Right ventricle myocardium superior (tissue), 1 donor: ENCODE results near the gene SUPT4H1. TPM values are rescaled to one million over a fixed set of nuclear protein-coding genes. Genes with fewer than 3 reads are reported as not detected.

Experiments
- ATAC-seq: fragments of 200-7000 bp; cut with Tn5 transposase; one replicate; pipeline ENCODE4 v1.9.1; 2020; ENCODE audit warnings: mild to moderate bottlenecking; ENCODE audit not compliant: poor library complexity
- DNase-seq: peaks from one replicate; pipeline ENCODE4 v3.0.0-alpha.2; 2020
- intact Hi-C: fragments of 100-400 bp; cut with DNase I; formaldehyde crosslinking; loops from one replicate; pipeline ENCODE4 v1.11.2; 2022
- total RNA-seq: library from RNA; stranded (reverse); fragmentation: NEBNext Ultra II Directional; extraction: Animal tissue kit (Norgen Biotek cat#: 25700); gene quantifications from one replicate; pipeline ENCODE4 v1.2.1, GENCODE V29; 2021
- donor health status: DM: no; HTN: yes; CAD: no; lungs with severe emphysema.

SUPT4H1 gene
- total RNA-seq, 1 donor from 2014 or later = 59.2 TPM

DNA sequence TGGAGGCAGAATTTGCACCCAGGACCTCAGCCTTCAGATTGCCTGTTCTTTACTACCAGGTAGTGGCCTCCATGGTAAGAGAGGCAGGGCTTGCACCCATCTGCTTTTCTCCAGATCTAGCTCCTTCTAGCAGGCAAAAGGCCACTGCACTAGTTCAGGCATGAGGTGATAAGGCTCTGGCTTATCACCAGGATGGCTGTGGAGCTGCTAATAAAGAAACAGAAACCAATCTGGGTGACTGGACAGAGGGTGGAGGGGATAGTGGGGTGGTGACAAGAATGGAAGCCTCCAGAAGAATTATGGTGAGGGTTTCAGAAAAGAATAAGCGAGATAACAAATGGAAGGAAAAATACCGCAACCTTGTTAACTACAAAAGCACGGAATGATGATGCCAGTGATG is 15.5 kb upstream of the SUPT4H1 start:
- no peak for ATAC-seq
- intact Hi-C loops = no loop called here
- DNase-seq = no peak

DNA sequence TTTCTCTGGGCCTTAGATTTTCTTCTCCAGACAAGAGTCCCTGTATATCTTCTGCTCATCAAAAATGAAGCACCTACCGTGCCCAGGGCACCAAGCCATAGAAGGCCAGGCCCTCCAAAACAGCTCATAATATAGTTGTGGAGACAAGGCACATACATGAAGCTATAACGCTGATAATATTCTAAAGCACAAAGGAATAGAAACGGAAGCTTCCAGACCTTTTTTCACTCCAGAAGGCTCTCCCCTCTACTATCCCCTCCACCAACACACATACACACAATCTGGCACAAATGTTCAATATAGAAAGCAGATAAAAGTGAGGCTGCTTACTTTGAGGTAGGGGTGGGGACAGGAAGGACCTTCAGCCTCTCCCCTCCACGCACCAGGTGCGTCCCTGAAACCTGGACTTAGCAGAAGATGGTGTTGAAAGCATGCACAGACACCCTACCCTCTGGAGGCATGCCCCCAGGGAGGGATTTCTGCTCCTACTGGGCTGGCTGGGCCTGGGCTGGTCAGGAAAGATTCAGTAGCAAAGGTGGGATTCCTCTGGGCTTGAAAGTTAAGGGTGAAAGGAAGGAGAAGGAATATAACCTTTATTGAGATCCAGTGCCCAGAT is 14.1 kb upstream of the SUPT4H1 start:
- DNase-seq (no peak), ATAC-seq (no peak)
- intact Hi-C loops = no loop called here

DNA sequence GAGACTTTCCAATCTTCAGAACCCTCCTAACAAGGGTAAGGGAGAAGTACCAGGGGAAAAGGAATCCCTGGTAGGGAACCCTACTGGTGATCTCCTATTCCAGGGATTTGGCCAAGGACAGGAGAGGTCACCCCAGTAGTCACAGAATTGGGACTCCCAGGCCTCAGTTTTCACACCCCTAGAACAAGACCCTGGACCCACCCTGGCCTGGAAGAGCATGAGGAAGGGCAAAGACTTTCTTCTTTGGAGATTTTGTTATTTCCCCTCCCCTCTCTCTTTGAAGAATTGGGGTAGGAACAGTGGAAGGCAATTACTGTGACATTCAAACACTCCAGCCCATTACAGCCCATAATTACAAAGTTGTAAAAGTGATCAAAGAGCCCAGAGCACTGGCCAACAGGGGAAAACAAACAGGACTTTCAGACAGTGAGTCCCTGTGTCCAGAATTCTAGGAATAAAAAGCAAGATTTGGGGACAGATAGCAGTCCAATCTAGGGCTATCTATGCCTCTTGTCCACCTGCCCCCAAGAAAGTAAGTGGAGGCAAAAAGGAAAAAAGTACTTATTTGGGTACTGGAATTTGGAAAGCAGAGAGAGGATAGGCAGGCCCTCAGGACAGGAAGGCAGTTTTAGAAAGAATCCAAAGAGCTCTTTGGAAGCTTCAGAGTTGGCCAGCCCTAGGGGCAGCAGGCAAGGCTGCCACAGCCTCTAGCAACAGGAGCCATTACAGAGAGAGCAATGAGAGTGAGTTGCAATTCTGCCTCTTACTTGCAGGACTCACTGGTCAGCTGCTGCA is 13.4 kb upstream of the SUPT4H1 start:
- intact Hi-C loops = no loop called here
- DNase-seq = no peak
- no peak for ATAC-seq

DNA sequence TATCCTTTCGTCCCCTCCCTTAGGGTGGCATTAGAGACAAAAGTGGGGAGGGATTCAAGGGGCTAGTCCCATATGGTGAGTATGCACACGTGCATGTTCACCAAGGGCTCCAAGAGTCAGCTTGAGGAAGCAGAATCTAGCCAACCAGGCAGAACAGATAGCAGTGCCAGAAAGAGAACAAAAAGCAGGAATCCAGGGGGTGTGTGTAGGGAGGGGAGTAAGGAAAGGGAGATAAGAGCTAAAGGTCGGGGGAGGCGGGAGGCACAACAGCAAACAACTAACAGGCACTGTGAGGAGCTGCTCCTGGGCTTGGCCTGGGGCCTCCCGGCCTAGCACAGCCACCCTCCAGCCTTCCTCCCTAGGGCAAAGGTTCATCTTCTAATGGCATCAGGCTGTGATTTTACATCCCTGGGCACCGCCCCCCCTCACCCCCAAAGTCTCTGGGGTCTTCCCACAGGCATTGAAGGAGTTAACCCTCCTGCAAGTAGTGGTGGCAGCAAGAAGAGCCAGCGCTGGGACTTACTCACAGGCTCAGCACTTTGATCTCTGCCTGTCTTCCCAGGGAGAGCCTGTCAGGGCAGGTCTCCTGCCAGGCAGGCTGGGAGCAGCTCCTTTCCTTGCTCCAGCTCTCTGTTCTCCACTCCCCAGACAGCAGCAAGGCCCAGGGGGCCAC is 12.4 kb upstream of the SUPT4H1 start:
- ATAC-seq = no peak
- intact Hi-C loops = no loop called here
- DNase-seq = no peak

DNA sequence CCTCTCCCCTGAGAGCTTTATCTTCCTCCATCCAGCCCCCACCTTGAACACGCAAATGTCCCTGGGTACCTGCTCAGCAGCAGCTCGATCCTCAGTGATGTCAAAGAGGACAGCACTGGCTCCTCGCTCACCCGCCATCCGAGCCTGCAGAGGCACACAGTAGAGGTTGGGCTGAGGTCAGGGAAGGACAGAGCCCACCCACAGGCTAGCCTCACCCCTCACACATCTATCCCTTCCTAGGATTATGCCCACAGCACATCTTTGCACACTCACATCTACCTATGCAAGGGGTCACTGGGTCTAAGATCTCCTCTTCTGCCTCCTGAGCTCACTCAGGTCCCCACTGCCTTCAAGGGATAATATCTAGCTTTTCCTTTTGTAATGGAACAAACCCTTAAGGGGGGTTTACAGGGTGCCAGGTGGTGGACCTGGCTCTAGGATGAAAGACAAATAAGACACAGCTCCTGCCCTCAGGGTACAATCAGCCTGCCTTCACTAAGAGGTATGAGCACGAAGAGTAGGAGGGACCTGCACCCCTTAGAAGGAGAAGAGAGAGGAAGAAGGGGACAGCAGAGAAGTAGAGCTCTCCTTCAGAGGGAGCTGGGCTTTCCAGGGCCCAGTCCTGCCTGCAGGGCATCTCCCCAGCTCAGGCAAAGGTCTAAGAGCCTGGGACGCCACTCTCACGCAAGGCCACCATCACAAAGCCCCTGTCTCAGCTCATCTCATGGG is 11.6 kb upstream of the SUPT4H1 start:
- no peak for DNase-seq
- intact Hi-C loops = no loop called here
- ATAC-seq = no peak

DNA sequence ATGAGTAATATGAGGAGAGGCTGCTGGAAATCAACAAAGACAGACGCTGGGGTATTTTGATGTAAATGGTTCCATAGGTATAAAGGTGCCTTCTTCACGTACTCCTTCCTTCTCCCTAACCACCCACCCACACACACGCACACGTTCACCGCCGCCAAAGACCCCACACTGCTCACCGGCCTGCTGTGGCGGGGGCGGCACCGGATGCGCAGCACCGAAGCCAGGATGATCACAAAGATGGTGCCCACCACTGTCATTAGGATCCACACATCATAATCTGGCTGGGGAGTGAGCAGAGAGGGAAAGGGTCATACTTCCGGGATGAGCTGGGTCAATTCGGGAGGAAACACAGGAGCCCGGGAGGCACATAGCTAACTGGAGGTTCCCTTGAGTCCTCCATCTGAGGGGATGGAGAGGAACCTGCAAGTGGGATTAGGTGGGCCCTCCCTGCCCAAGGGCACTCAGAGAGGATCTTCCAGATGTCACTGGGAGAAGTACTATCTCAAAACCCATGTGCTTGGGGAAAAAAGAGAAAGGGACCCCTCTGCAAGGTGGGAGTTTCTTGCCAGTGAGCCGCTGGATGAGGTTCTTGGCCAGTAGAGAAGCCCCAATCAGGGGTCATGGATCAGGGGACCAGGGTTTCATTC is 10.5 kb upstream of the SUPT4H1 start:
- intact Hi-C loops = no loop called here
- no peak for DNase-seq
- ATAC-seq = no peak

DNA sequence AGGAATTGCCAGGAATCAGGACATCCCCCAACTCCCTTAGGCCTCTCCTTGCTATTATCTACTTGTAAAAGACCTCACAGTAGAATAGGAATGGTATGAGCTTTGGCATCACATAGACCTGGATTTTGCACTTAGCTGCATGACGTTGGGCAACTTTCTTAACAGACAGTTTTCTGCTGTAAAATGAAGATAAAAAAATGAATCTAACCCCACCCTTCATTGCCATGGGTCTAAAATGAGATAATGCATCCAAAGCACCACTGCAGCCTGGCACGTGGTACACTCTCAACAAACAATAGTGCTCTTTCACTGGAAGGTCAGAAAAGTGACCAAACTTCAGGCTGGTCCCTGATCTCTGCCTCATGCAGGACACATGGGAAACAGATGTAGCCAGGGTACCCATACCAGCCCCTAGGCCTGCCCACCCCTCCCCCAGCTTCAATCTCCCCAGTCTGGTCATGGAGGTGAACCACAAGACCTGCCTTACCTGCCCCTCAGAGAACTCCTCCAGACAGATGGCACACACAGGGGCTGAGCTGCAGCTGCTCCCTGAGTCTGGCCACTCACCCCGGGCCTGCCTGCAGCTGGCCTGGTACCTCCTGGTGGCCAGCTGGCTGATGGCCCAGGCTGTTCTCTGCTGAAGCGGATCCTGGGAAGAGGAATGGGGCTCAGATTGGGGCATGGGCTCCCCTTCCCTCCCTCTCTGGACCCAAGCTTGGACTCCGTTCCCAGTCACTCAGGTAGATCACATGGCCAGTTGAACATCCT is 8.5 kb upstream of the SUPT4H1 start:
- ATAC-seq = no peak
- intact Hi-C loops = no loop called here
- DNase-seq = no peak

DNA sequence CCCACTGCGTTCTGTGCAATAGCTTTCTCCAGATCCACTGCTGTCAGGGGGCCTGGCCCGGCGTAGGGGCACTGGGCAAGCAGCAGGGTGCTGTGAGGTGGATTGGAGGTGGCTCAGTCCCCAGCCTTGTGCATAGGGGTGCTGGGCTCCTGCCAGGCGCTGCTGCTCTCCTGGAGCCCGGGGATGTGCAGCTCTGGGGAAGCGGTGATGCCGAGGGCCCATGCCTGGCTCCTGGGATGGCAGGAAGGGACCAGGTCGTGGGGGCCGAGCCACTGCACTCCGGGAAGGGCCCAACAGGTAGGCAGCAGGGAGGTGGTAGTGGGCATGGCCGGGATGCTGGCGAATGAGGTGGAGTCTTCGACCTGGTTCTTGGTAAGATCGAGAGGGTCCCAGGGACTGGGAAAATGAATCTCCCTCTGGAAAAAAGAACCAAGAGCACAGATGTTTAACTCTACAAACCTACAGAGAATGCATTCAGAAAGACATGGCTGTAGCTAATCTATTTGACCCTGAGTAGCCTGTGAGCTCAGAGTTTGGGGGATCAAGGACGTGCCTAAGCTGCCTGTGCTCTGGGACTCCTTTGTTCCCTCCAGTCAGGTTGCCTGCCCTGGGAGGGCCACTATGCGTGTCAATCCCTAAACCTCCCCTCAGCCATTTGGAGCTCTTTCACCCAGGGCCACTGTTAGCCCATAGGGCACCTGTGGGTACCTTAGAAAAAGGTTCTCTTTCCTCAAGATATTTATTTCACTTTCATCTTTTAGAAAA is 6.6 kb upstream of the SUPT4H1 start:
- intact Hi-C loops = no loop called here
- ATAC-seq = no peak

DNA sequence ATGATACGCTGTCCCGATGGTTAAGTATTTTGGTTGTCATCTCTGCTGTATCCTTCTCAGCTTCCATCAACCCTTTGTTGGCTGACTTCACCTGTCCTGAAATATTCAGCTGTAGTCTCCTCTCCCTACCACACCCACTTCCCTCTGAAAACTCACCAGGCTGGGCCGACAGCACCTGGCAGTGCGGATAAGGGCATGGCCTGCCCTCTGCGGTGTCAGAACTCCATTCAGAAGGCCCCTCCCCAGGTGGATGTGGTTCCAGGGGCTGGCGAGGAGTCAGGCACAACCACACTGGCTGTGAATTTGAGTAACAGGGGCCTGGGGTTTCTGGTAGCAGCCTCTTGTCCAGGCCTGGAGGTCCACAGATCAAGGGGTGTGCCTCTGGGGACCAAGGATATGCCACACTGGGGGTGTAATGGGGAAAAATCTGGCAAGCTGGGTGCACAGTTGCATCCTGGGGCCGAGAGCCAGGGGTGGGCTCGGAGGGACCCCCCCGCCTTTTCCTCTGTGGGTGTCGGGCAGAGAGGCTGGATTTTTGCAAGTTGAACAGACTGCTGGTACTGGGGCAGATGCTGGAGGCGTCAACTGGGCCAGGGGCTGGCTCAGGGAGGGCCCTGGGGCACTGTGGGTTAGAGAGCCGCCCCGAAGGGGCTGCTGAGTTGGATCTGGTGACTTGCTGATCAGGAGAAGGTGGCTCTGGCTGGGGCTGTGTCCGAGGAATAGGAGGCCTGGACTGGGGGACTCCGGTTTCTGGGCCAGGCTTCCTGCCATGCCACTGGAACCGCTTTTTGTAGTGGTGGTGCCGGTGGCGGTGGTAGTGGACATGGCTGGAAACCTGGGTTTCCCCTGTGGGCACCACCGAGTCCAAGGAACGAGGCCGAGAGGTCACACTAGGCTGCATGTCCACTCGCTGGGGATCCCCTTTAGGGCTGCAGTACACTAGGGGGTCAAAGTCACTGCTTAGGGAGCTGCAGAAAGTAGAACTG is 5.6 kb upstream of the SUPT4H1 start:
- intact Hi-C loops = no loop called here
- DNase-seq (no peak), ATAC-seq (no peak)

More for the DNA sequence above, 6.6 kb upstream of the SUPT4H1 start:
- DNase-seq = no peak

DNA sequence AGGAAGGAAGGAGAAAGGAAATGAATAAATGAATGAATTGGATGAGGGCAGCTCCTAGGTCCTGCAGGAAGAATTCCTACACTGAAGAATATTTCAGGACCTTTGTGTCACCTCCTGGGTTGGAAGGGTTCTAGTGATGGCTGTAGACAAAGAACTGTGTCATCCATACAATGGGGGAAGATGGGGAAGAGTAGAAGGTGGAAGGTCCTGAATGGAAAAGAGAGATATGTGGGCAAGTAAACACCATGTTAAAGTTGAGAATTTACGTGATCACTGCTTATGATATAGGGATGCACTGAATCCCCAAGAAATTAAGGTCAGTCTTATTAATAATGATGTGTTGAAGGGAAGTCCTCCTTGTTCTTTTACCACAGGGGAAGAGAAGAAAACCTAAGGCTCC is 4.2 kb upstream of the SUPT4H1 start:
- no peak for DNase-seq
- no peak for ATAC-seq
- intact Hi-C loops = no loop called here

DNA sequence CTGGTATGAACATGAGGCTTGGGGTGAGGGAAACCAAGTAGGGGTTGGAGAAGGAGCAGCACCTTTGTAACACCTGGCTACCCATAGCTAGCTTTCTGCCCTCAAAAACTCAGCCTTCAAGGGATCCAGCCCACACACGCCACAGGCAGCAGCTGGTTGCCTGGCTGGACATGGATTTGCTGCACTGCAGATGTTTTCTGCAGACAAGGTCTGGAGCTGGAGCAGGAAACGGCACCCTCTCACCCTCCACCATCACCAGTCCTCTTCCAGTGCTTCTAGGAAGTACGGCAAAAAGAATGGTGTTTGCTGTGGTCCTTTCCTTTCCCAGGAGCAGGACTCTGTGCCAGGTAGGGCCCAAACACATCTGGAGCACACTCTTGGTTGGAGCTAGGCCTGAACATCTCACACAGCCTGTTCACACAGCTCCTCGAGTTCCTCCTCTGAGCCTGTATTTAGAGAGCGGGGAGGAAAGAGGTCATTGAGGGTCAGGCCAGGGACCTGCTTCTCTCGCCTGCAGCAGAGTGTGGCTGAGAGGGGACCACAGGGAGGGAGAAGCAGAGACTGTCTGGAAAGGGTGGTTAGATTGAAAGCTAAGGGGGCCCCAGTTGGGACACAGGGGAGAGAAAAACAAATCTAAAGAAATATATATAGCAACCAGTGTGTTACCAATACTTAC is 2.7 kb upstream of the SUPT4H1 start:
- ATAC-seq (no peak), DNase-seq (no peak)
- intact Hi-C loops = no loop called here

DNA sequence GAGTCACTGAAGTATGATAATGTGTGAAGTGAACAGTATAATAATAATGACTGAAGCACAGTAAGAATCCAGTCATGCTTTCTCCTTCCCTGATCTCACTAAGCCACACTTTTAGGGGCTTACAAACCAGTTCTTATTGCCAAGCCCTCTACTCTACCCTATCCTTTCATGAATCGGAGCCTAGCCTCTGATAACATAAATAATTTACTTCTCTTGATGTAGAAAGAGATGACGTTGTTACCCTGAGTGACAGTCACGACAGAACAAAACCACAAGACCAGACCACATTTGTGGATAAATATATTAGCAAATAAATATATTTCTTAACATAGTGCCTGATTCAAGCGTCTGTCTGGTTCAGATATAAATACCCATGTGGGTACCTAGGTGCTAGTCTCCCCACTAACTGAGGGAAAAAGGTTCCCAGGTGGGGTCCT is 1.4 kb upstream of the SUPT4H1 start:
- DNase-seq = no peak
- ATAC-seq = no peak
- intact Hi-C loops = no loop called here

DNA sequence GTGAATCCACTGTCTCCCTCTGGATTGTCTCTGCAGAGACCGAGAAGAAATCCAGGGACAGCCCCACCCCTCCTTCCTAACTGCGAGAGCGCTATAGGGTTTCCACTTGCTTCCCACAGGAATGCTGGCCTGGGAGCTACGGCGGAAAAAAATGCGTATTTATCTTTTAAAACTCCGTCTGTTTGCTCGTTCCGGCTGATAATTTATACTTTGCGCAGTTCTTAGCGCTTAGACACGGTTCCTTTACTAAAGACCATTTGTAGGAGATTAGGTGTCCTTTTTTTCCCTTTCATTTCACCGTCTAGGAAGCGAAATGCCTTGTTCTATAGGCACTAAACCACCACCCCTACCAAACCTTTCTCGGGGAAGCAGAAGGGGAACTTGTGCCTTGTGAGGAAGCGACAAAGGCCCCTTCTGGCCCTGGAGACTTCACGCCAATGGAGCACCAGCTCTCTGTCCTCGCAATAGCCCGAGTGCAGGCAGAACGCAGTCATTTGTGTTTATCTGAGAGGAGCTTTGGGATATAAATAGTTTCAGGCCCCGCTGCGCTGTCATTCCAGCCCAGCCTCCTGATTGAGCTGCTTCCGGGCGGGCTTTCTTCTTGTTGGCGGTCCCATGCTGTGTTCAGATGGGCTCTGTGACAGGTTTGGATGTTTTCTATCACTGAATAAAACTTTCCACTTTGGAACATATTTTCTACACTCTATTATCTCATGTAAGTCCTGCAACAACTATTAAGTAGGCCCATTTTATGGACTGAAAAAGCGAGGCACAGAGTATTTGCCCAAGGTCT is 791 bp upstream of the SUPT4H1 start:
- intact Hi-C loops = no loop called here
- ATAC-seq = peak; percentile 61
- peak; percentile 60 for DNase-seq

DNA sequence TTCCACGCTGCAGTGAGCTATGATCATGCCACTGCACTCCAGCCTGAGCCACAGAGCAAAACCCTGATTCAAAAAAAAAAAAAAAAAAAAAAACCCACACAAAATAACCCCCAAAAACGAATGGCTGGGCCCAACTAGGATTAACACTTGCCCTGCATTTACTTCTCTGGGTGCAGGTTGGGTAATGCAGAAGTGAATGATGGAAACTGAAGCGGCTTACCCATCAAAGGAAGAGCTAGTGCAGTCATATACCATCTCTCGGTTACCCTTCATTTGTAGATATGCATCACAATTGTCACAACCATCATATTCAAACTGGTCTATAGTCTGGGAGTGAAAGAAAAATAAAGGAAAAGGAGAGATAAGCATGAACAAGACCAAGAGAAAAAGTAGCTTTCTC is 819 bp downstream of the SUPT4H1 start:
- ATAC-seq (no peak), DNase-seq (no peak)
- intact Hi-C loops = no loop called here

DNA sequence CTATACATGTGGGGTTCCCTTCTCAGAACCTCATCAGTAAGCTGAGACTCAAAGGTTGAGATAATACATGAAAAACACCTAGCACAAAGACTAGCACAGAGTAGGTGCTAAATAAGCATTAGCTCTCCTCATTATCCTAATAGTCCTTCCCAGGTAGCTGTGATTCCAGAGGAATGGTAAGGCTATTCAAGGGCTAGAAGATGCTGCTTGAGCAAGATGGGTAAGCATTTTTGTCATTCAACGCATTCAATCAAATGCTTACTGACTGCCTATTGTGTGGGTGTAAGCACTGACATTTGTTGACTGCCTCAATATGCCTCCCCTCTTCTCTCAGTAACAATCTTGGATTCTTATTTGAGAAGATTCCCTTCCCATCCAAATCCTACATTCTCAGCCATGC is 4.0 kb downstream of the SUPT4H1 start:
- intact Hi-C loops = no loop called here
- no peak for ATAC-seq
- no peak for DNase-seq
